ENCODE results near the gene TATDN3. TPM values are rescaled to one million over a fixed set of nuclear protein-coding genes. Genes with fewer than 3 reads are reported as not detected.
"Not testable (repeated sequence)": the region's sequence is repeated elsewhere in the genome, so short reads cannot be mapped to it uniquely, and the experiment has no call there.

Gene TATDN3
- polyA plus RNA-seq, 1 donor (not counting 4 experiments of a cell fraction or from before 2014, with no cell fraction given): 11.6 TPM

- FAIRE-seq (no peak), DNase-seq (ENCODE audit: low read depth, low spot score) (no peak)
- Histone ChIP-seq H3K4me2 (ENCODE audit: control insufficient read depth, extremely low read depth, insufficient read depth, low read depth, low read length) (peak overlapping the region; percentile 51), H3K4me3 (ENCODE audit: control insufficient read depth in 2 of 3, extremely low read depth in 1 of 3, insufficient read depth in 2 of 3, low read depth in 1 of 3, low read length in 3 of 3) (peak overlapping the region in 1 of 3 experiments; percentile 25), H4K20me1 (ENCODE audit: control insufficient read depth, extremely low read depth, insufficient read depth, low read length) (no peaks in the 10 kb centered on the region), H3K27ac (ENCODE audit: control insufficient read depth, insufficient read depth, low read length) (no peak overlapping the region), H3K4me1 (ENCODE audit: control insufficient read depth, extremely low read depth, insufficient read depth, low read length) (peaks cover 22% of the 10 kb centered on the region), H3K9me3 (ENCODE audit: control insufficient read depth, low read depth, low read length) (no peaks in the 10 kb centered on the region), H3K79me2 (ENCODE audit: control insufficient read depth, insufficient read depth, low read length) (peaks cover 55% of the 10 kb centered on the region), H3K36me3 (ENCODE audit: control insufficient read depth in 2 of 2, extremely low read depth in 1 of 2, insufficient read depth in 2 of 2, low read length in 2 of 2) (peaks cover 6 to 7% of the 10 kb centered on the region in 2 experiments), H3K9me1 (ENCODE audit: control insufficient read depth, extremely low read depth, insufficient read depth, low read length) (peaks cover 3% of the 10 kb centered on the region), H3K9ac (ENCODE audit: control insufficient read depth, extremely low read depth, insufficient read depth, low read length) (no peak overlapping the region), H2AFZ (ENCODE audit: control insufficient read depth, low read length) (no peak overlapping the region), H3K27me3 (ENCODE audit: control insufficient read depth, extremely low read depth, insufficient read depth, low read length) (no peaks in the 10 kb centered on the region)
- dilution Hi-C loops (cut with MboI; ENCODE audit: extremely low pct_ligation_motif_present, low sequenced_read_pairs): no loop called here
- TF ChIP-seq EZH2 (IDR thresholded peaks at IDR 0.05; ENCODE audit: low read length) (no peak), CTCF (optimal IDR thresholded peaks at IDR 0.05 in 1 of 3, IDR thresholded peaks at IDR 0.05 in 1 of 3, conservative IDR thresholded peaks at IDR 0.05 in 1 of 3; ENCODE audit: extremely low read depth in 1 of 3, insufficient read depth in 2 of 3, low read length in 3 of 3) (no peak)
Measured at GRCh38 chr1:212860713-212861581, 69.3 kb downstream of the TATDN3 start.

DNA sequence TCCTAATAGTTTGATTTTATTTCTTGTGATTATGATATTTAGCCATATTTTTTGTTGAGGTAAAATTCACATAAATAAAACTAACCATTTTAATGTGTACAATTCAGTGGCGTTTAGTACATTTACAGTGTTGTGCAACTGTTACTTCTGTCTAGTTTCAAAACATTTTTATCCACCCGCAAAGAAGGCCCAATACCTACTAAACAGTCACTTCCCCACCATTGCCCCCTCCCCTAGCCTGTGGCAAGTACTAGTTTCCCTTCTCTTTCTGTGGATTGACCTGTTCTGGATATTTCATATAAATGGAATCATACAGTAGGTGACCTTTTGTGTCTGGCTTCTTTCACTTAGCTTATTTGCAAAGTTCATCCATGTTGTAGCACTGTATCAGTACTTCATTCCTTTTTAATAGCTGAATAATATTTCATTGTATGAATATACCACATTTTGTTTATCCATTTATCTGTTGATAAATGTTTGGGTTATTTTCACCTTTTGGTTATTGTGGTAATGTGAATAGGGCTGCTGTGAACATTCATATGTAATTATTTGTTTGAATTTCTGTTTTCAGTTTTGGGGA, 70.5 kb downstream of the TATDN3 start:
- DNase-seq (ENCODE audit: low read depth, low spot score) (no peak), FAIRE-seq (no peak)
- no peak overlapping the region for H3K9ac ChIP-seq (ENCODE audit: control insufficient read depth, extremely low read depth, insufficient read depth, low read length)
- TF ChIP-seq EZH2 (IDR thresholded peaks at IDR 0.05; ENCODE audit: low read length) (no peak), CTCF (optimal IDR thresholded peaks at IDR 0.05 in 1 of 3, IDR thresholded peaks at IDR 0.05 in 1 of 3, conservative IDR thresholded peaks at IDR 0.05 in 1 of 3; ENCODE audit: extremely low read depth in 1 of 3, insufficient read depth in 2 of 3, low read length in 3 of 3) (no peak)
- peak overlapping the region in 1 of 3 experiments; percentile 7 for H3K4me3 ChIP-seq (ENCODE audit: control insufficient read depth in 2 of 3, extremely low read depth in 1 of 3, insufficient read depth in 2 of 3, low read depth in 1 of 3, low read length in 3 of 3)
- dilution Hi-C loops (cut with MboI; ENCODE audit: extremely low pct_ligation_motif_present, low sequenced_read_pairs): no loop called here
- no peak overlapping the region for H3K4me2 ChIP-seq (ENCODE audit: control insufficient read depth, extremely low read depth, insufficient read depth, low read depth, low read length)
- peaks cover 17% of the 10 kb centered on the region for H3K4me1 ChIP-seq (ENCODE audit: control insufficient read depth, extremely low read depth, insufficient read depth, low read length)
- no peaks in the 10 kb centered on the region for H3K9me3 ChIP-seq (ENCODE audit: control insufficient read depth, low read depth, low read length)
- H3K27me3 ChIP-seq (ENCODE audit: control insufficient read depth, extremely low read depth, insufficient read depth, low read length): no peaks in the 10 kb centered on the region
- H3K79me2 ChIP-seq (ENCODE audit: control insufficient read depth, insufficient read depth, low read length): peaks cover 52% of the 10 kb centered on the region
- H2AFZ ChIP-seq (ENCODE audit: control insufficient read depth, low read length): no peak overlapping the region
- H3K36me3 ChIP-seq (ENCODE audit: control insufficient read depth in 2 of 2, extremely low read depth in 1 of 2, insufficient read depth in 2 of 2, low read length in 2 of 2): peaks cover 6 to 7% of the 10 kb centered on the region in 2 experiments
- no peaks in the 10 kb centered on the region for H4K20me1 ChIP-seq (ENCODE audit: control insufficient read depth, extremely low read depth, insufficient read depth, low read length)
- no peaks in the 10 kb centered on the region for H3K9me1 ChIP-seq (ENCODE audit: control insufficient read depth, extremely low read depth, insufficient read depth, low read length)
- H3K27ac ChIP-seq (ENCODE audit: control insufficient read depth, insufficient read depth, low read length): no peak overlapping the region

DNA sequence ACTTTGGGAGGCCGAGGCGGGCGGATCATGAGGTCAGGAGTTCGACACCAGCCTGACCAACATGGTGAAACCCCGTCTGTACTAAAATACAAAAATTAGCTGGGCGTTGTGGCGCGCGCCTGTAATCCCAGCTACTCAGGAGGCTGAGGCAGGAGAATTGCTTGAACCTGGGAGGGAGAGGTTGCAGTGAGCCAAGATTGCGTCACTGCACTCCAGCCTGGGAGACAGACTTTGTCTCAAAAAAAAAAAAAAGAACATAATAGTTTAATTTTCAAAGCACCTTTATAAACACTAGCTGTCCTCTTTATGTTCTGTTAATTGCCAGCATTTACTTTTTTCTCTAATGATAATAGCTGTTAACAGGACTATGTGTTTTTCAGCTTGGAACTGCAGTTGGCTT, 71.7 kb downstream of the TATDN3 start:
- H3K27ac ChIP-seq (ENCODE audit: control insufficient read depth, insufficient read depth, low read length); FAIRE-seq; dilution Hi-C loops (cut with MboI; ENCODE audit: extremely low pct_ligation_motif_present, low sequenced_read_pairs); H2AFZ ChIP-seq (ENCODE audit: control insufficient read depth, low read length); H3K9me1 ChIP-seq (ENCODE audit: control insufficient read depth, extremely low read depth, insufficient read depth, low read length); H3K27me3 ChIP-seq (ENCODE audit: control insufficient read depth, extremely low read depth, insufficient read depth, low read length); H3K9ac ChIP-seq (ENCODE audit: control insufficient read depth, extremely low read depth, insufficient read depth, low read length); H3K36me3 ChIP-seq (ENCODE audit: control insufficient read depth in 2 of 2, extremely low read depth in 1 of 2, insufficient read depth in 2 of 2, low read length in 2 of 2); H3K4me3 ChIP-seq (ENCODE audit: control insufficient read depth in 2 of 3, extremely low read depth in 1 of 3, insufficient read depth in 2 of 3, low read depth in 1 of 3, low read length in 3 of 3); DNase-seq (ENCODE audit: low read depth, low spot score); H3K4me2 ChIP-seq (ENCODE audit: control insufficient read depth, extremely low read depth, insufficient read depth, low read depth, low read length); H3K9me3 ChIP-seq (ENCODE audit: control insufficient read depth, low read depth, low read length); H4K20me1 ChIP-seq (ENCODE audit: control insufficient read depth, extremely low read depth, insufficient read depth, low read length): not testable (repeated sequence)
- peaks cover 14% of the 10 kb centered on the region for H3K4me1 ChIP-seq (ENCODE audit: control insufficient read depth, extremely low read depth, insufficient read depth, low read length)
- H3K79me2 ChIP-seq (ENCODE audit: control insufficient read depth, insufficient read depth, low read length): peaks cover 51% of the 10 kb centered on the region
